ENCODE data around the gene ZFAND3.

ZFAND3 gene

GRCh38 chr6:38183856-38184584, 364.5 kb downstream of the ZFAND3 start:
- Histone ChIP-seq H3K27ac (ENCODE audit: low read depth, low read length) (no peak overlapping the region), H3K4me1 (ENCODE audit: insufficient read depth, low read length) (no peaks in the 10 kb centered on the region), H3K9me3 (ENCODE audit: low read length) (no peaks in the 10 kb centered on the region), H3K36me3 (ENCODE audit: insufficient read depth, low read length) (no peaks in the 10 kb centered on the region), H3K9ac (ENCODE audit: low read length) (no peak overlapping the region), H3K27me3 (ENCODE audit: control insufficient read depth in 1 of 2, insufficient read depth in 2 of 2, low read length in 2 of 2) (no peaks in the 10 kb centered on the region), H3K4me3 (ENCODE audit: low read depth in 1 of 2, low read length in 2 of 2) (no peak overlapping the region)

GRCh38 chr6:38184585-38185080, 365.1 kb downstream of the ZFAND3 start:
- Histone ChIP-seq H3K9me3 (ENCODE audit: low read length) (no peaks in the 10 kb centered on the region), H3K27ac (ENCODE audit: low read depth, low read length) (no peak overlapping the region), H3K9ac (ENCODE audit: low read length) (no peak overlapping the region), H3K4me1 (ENCODE audit: insufficient read depth, low read length) (no peaks in the 10 kb centered on the region), H3K27me3 (ENCODE audit: control insufficient read depth in 1 of 2, insufficient read depth in 2 of 2, low read length in 2 of 2) (no peaks in the 10 kb centered on the region), H3K4me3 (ENCODE audit: low read depth in 1 of 2, low read length in 2 of 2) (no peak overlapping the region), H3K36me3 (ENCODE audit: insufficient read depth, low read length) (no peaks in the 10 kb centered on the region)

GRCh38 chr6:38185244-38185643, 365.7 kb downstream of the ZFAND3 start:
- no peak overlapping the region for H3K9ac ChIP-seq (ENCODE audit: low read length)
- no peak overlapping the region for H3K4me3 ChIP-seq (ENCODE audit: low read depth in 1 of 2, low read length in 2 of 2)
- no peaks in the 10 kb centered on the region for H3K36me3 ChIP-seq (ENCODE audit: insufficient read depth, low read length)
- no peaks in the 10 kb centered on the region for H3K9me3 ChIP-seq (ENCODE audit: low read length)
- H3K27ac ChIP-seq (ENCODE audit: low read depth, low read length) = no peak overlapping the region
- H3K27me3 ChIP-seq (ENCODE audit: control insufficient read depth in 1 of 2, insufficient read depth in 2 of 2, low read length in 2 of 2) = no peaks in the 10 kb centered on the region
- no peaks in the 10 kb centered on the region for H3K4me1 ChIP-seq (ENCODE audit: insufficient read depth, low read length)

GRCh38 chr6:38185752-38186151, 366.2 kb downstream of the ZFAND3 start:
- Histone ChIP-seq H3K27ac (ENCODE audit: low read depth, low read length) (no peak overlapping the region), H3K9ac (ENCODE audit: low read length) (no peak overlapping the region), H3K27me3 (ENCODE audit: control insufficient read depth in 1 of 2, insufficient read depth in 2 of 2, low read length in 2 of 2) (no peaks in the 10 kb centered on the region), H3K4me3 (ENCODE audit: low read depth in 1 of 2, low read length in 2 of 2) (no peak overlapping the region), H3K4me1 (ENCODE audit: insufficient read depth, low read length) (no peaks in the 10 kb centered on the region), H3K9me3 (ENCODE audit: low read length) (no peaks in the 10 kb centered on the region), H3K36me3 (ENCODE audit: insufficient read depth, low read length) (no peaks in the 10 kb centered on the region)

GRCh38 chr6:38187325-38187724, 367.8 kb downstream of the ZFAND3 start:
- no peak overlapping the region for H3K27ac ChIP-seq (ENCODE audit: low read depth, low read length)
- no peaks in the 10 kb centered on the region for H3K36me3 ChIP-seq (ENCODE audit: insufficient read depth, low read length)
- H3K4me3 ChIP-seq (ENCODE audit: low read depth in 1 of 2, low read length in 2 of 2) = no peak overlapping the region
- H3K9me3 ChIP-seq (ENCODE audit: low read length) = no peaks in the 10 kb centered on the region
- no peak overlapping the region for H3K9ac ChIP-seq (ENCODE audit: low read length)
- H3K4me1 ChIP-seq (ENCODE audit: insufficient read depth, low read length) = no peaks in the 10 kb centered on the region
- no peaks in the 10 kb centered on the region for H3K27me3 ChIP-seq (ENCODE audit: control insufficient read depth in 1 of 2, insufficient read depth in 2 of 2, low read length in 2 of 2)

GRCh38 chr6:38187811-38188590, 368.5 kb downstream of the ZFAND3 start:
- Histone ChIP-seq H3K27me3 (ENCODE audit: control insufficient read depth in 1 of 2, insufficient read depth in 2 of 2, low read length in 2 of 2) (no peaks in the 10 kb centered on the region), H3K9me3 (ENCODE audit: low read length) (no peaks in the 10 kb centered on the region), H3K27ac (ENCODE audit: low read depth, low read length) (no peak overlapping the region), H3K4me3 (ENCODE audit: low read depth in 1 of 2, low read length in 2 of 2) (no peak overlapping the region), H3K4me1 (ENCODE audit: insufficient read depth, low read length) (no peaks in the 10 kb centered on the region), H3K9ac (ENCODE audit: low read length) (no peak overlapping the region), H3K36me3 (ENCODE audit: insufficient read depth, low read length) (no peaks in the 10 kb centered on the region)

- Histone ChIP-seq H3K9me3 (ENCODE audit: low read length) (no peaks in the 10 kb centered on the region), H3K4me1 (ENCODE audit: insufficient read depth, low read length) (no peaks in the 10 kb centered on the region), H3K9ac (ENCODE audit: low read length) (no peak overlapping the region), H3K27ac (ENCODE audit: low read depth, low read length) (no peak overlapping the region), H3K27me3 (ENCODE audit: control insufficient read depth in 1 of 2, insufficient read depth in 2 of 2, low read length in 2 of 2) (no peaks in the 10 kb centered on the region), H3K36me3 (ENCODE audit: insufficient read depth, low read length) (no peaks in the 10 kb centered on the region), H3K4me3 (ENCODE audit: low read depth in 1 of 2, low read length in 2 of 2) (no peak overlapping the region)
These were observed 369.3 kb downstream of the ZFAND3 start for GRCh38 chr6:38188677-38189335.

GRCh38 chr6:38191418-38191817, 371.9 kb downstream of the ZFAND3 start:
- Histone ChIP-seq H3K9ac (ENCODE audit: low read length) (no peak overlapping the region), H3K27ac (ENCODE audit: low read depth, low read length) (no peak overlapping the region), H3K36me3 (ENCODE audit: insufficient read depth, low read length) (no peaks in the 10 kb centered on the region), H3K4me1 (ENCODE audit: insufficient read depth, low read length) (peaks cover 13% of the 10 kb centered on the region), H3K4me3 (ENCODE audit: low read depth in 1 of 2, low read length in 2 of 2) (no peak overlapping the region), H3K27me3 (ENCODE audit: control insufficient read depth in 1 of 2, insufficient read depth in 2 of 2, low read length in 2 of 2) (no peaks in the 10 kb centered on the region), H3K9me3 (ENCODE audit: low read length) (no peaks in the 10 kb centered on the region)

- H3K27me3 ChIP-seq (ENCODE audit: control insufficient read depth in 1 of 2, insufficient read depth in 2 of 2, low read length in 2 of 2) = no peaks in the 10 kb centered on the region
- H3K4me1 ChIP-seq (ENCODE audit: insufficient read depth, low read length) = peaks cover 13% of the 10 kb centered on the region
- no peaks in the 10 kb centered on the region for H3K9me3 ChIP-seq (ENCODE audit: low read length)
- H3K36me3 ChIP-seq (ENCODE audit: insufficient read depth, low read length) = no peaks in the 10 kb centered on the region
- no peak overlapping the region for H3K27ac ChIP-seq (ENCODE audit: low read depth, low read length)
- H3K9ac ChIP-seq (ENCODE audit: low read length) = no peak overlapping the region
- H3K4me3 ChIP-seq (ENCODE audit: low read depth in 1 of 2, low read length in 2 of 2) = no peak overlapping the region
These were observed 372.5 kb downstream of the ZFAND3 start for GRCh38 chr6:38192011-38192410.

- no peaks in the 10 kb centered on the region for H3K27me3 ChIP-seq (ENCODE audit: control insufficient read depth in 1 of 2, insufficient read depth in 2 of 2, low read length in 2 of 2)
- no peaks in the 10 kb centered on the region for H3K9me3 ChIP-seq (ENCODE audit: low read length)
- no peaks in the 10 kb centered on the region for H3K36me3 ChIP-seq (ENCODE audit: insufficient read depth, low read length)
- no peak overlapping the region for H3K27ac ChIP-seq (ENCODE audit: low read depth, low read length)
- peaks cover 13% of the 10 kb centered on the region for H3K4me1 ChIP-seq (ENCODE audit: insufficient read depth, low read length)
- H3K9ac ChIP-seq (ENCODE audit: low read length) = no peak overlapping the region
- H3K4me3 ChIP-seq (ENCODE audit: low read depth in 1 of 2, low read length in 2 of 2) = no peak overlapping the region
These were observed 373.0 kb downstream of the ZFAND3 start for GRCh38 chr6:38192487-38192886.

- Histone ChIP-seq H3K4me3 (ENCODE audit: low read depth in 1 of 2, low read length in 2 of 2) (no peak overlapping the region), H3K9me3 (ENCODE audit: low read length) (no peaks in the 10 kb centered on the region), H3K9ac (ENCODE audit: low read length) (no peak overlapping the region), H3K27ac (ENCODE audit: low read depth, low read length) (no peak overlapping the region), H3K27me3 (ENCODE audit: control insufficient read depth in 1 of 2, insufficient read depth in 2 of 2, low read length in 2 of 2) (no peaks in the 10 kb centered on the region), H3K36me3 (ENCODE audit: insufficient read depth, low read length) (no peaks in the 10 kb centered on the region), H3K4me1 (ENCODE audit: insufficient read depth, low read length) (peaks cover 13% of the 10 kb centered on the region)
These were observed 373.5 kb downstream of the ZFAND3 start for GRCh38 chr6:38193051-38193450.

Data from muscle layer of colon (tissue), 2 donors.